ENCODE results near the gene TMEM132D. TPM values are rescaled to one million over a fixed set of nuclear protein-coding genes. Genes with fewer than 3 reads are reported as not detected.

Gene TMEM132D
- total and polyA plus RNA-seq, 2 of the 4 experiments (the other 2 are of a cell fraction): not detected

DNA sequence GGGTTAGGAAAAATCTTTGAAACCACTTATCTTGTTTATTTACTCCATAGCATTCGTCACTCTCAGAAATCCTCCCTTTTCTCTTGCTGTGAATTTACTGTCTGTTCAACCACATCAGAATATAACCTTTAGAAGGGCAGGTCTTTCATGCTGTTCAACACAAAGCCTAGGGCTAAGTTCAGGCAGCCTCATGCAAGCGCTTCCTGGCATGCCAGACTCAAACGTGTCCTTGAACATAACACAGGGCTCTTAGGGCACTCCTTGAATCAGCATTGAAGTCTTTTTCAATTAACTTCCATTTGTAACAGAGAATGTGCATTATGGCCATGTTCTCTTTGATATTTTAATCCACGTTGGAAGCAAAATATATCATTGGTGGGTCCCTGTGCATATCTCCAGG lies 672.8 kb downstream of the TMEM132D start:
- H3K9ac ChIP-seq (ENCODE audit: low read depth, low read length): no peak overlapping the region
- ChIA-PET CTCF (no interaction called here), POLR2A (ENCODE audit: unreplicated experiment) (no interaction called here)
- no peaks in the 10 kb centered on the region for H4K20me1 ChIP-seq (ENCODE audit: insufficient read depth, low read length)
- no peak overlapping the region for H3K27ac ChIP-seq (ENCODE audit: insufficient read depth, low read length)
- no peak overlapping the region for H3K18ac ChIP-seq (ENCODE audit: low read depth, low read length)
- H3K56ac ChIP-seq (ENCODE audit: extremely low read depth, insufficient read depth, low read length): no peak overlapping the region
- no peak overlapping the region for H3K4me3 ChIP-seq (ENCODE audit: insufficient read depth, low read depth, low read length)
- no peak overlapping the region for H4K91ac ChIP-seq (ENCODE audit: insufficient read depth, low read depth, low read length)
- DNase-seq (no peak), ATAC-seq (ENCODE audit: low read depth) (no peak)
- H2BK120ac ChIP-seq (ENCODE audit: low read depth, low read length): no peak overlapping the region
- no peak overlapping the region for H2BK15ac ChIP-seq (ENCODE audit: low read depth, low read length)
- H3K14ac ChIP-seq (replicated peaks; ENCODE audit: low read depth, low read length): no peak overlapping the region
- intact Hi-C loops (cut with micrococcal nuclease): no loop called here
- H3K23ac ChIP-seq (ENCODE audit: low read depth, low read length): no peak overlapping the region
- no peaks in the 10 kb centered on the region for H3K27me3 ChIP-seq (ENCODE audit: control insufficient read depth, insufficient read depth, low read length)
- H3K9me1 ChIP-seq (ENCODE audit: insufficient read depth, low read length): no peaks in the 10 kb centered on the region
- no peak overlapping the region for H2BK20ac ChIP-seq (ENCODE audit: low read depth, low read length)
- no peak overlapping the region for H2AK5ac ChIP-seq (ENCODE audit: low read depth, low read length)
- H3K4ac ChIP-seq (ENCODE audit: low read depth, low read length): no peak overlapping the region
- TF ChIP-seq RFX5 (IDR thresholded peaks at IDR 0.05; ENCODE audit: low read depth, low read length) (no peak), POLR2A (IDR thresholded peaks at IDR 0.05; ENCODE audit: low read depth, low read length) (no peak), FOS (IDR thresholded peaks at IDR 0.05; ENCODE audit: low read depth, low read length) (no peak), NFE2L2 (IDR thresholded peaks at IDR 0.05; ENCODE audit: low read depth, low read length) (no peak), RAD21 (IDR thresholded peaks at IDR 0.05; ENCODE audit: low read length) (no peak), MAZ (IDR thresholded peaks at IDR 0.05; ENCODE audit: borderline replicate concordance, low read depth, low read length) (no peak), RCOR1 (IDR thresholded peaks at IDR 0.05; ENCODE audit: insufficient replicate concordance, low read length) (no peak), MXI1 (IDR thresholded peaks at IDR 0.05; ENCODE audit: borderline replicate concordance, low read depth, low read length) (no peak), MAFK (IDR thresholded peaks at IDR 0.05; ENCODE audit: low read depth, low read length) (no peak), CHD1 (IDR thresholded peaks at IDR 0.05; ENCODE audit: low read depth, low read length) (no peak)
- TF ChIP-seq, protein P1, sequence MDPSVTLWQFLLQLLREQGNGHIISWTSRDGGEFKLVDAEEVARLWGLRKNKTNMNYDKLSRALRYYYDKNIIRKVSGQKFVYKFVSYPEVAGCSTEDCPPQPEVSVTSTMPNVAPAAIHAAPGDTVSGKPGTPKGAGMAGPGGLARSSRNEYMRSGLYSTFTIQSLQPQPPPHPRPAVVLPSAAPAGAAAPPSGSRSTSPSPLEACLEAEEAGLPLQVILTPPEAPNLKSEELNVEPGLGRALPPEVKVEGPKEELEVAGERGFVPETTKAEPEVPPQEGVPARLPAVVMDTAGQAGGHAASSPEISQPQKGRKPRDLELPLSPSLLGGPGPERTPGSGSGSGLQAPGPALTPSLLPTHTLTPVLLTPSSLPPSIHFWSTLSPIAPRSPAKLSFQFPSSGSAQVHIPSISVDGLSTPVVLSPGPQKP (IDR thresholded peaks at IDR 0.05; ENCODE audit: borderline replicate concordance, low read depth, low read length): no peak
- TF ChIP-seq, protein P2, sequence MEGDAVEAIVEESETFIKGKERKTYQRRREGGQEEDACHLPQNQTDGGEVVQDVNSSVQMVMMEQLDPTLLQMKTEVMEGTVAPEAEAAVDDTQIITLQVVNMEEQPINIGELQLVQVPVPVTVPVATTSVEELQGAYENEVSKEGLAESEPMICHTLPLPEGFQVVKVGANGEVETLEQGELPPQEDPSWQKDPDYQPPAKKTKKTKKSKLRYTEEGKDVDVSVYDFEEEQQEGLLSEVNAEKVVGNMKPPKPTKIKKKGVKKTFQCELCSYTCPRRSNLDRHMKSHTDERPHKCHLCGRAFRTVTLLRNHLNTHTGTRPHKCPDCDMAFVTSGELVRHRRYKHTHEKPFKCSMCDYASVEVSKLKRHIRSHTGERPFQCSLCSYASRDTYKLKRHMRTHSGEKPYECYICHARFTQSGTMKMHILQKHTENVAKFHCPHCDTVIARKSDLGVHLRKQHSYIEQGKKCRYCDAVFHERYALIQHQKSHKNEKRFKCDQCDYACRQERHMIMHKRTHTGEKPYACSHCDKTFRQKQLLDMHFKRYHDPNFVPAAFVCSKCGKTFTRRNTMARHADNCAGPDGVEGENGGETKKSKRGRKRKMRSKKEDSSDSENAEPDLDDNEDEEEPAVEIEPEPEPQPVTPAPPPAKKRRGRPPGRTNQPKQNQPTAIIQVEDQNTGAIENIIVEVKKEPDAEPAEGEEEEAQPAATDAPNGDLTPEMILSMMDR (conservative IDR thresholded peaks at IDR 0.05; ENCODE audit: low read depth, low read length): no peak
- H2AK9ac ChIP-seq (replicated peaks; ENCODE audit: low read depth, low read length, poor library complexity): no peak overlapping the region
- H3K4me1 ChIP-seq (ENCODE audit: control insufficient read depth, insufficient read depth, low read length): no peaks in the 10 kb centered on the region
- WGBS, 2 experiments (ENCODE audit: extremely low coverage in 2 of 2, insufficient read length in 1 of 2): no CpG with 5 or more reads among the region's 4 CpGs
- no peak overlapping the region for H2BK5ac ChIP-seq (ENCODE audit: low read depth, low read length, poor library complexity, severe bottlenecking)
- in situ Hi-C loops (cut with MboI; ENCODE audit: low sequenced_read_pairs): no loop called here
- H4K5ac ChIP-seq (ENCODE audit: low read depth, low read length): no peak overlapping the region
- dilution Hi-C loops (cut with HindIII; ENCODE audit: low sequenced_read_pairs, unreplicated experiment): no loop called here
- no TSS peak for BruUV-seq (replicated peaks)
- H4K8ac ChIP-seq (ENCODE audit: low read depth in 2 of 2, low read length in 2 of 2): no peak overlapping the region
- H2AFZ ChIP-seq (replicated peaks; ENCODE audit: low read length, poor library complexity): no peak overlapping the region
- no peaks in the 10 kb centered on the region for H3K79me1 ChIP-seq (ENCODE audit: low read depth in 1 of 2, low read length in 2 of 2)
- H3K36me3 ChIP-seq (ENCODE audit: control insufficient read depth, insufficient read depth, low read length): no peaks in the 10 kb centered on the region
- H3K9me3 ChIP-seq (ENCODE audit: control insufficient read depth, insufficient read depth, low read length): peaks cover 18% of the 10 kb centered on the region
- H3K4me2 ChIP-seq (ENCODE audit: low read depth, low read length): no peak overlapping the region
